Islet precursor cell (in vitro differentiated cells): ENCODE measurements around the gene PTPRN2.
A peak's percentile ranks its signal among the peaks of the same experiment; 100 is the strongest.

Experiments
- DNase-seq: peaks from one replicate; pipeline ENCODE4 v3.0.0-alpha.2; 2018

PTPRN2 gene

DNA sequence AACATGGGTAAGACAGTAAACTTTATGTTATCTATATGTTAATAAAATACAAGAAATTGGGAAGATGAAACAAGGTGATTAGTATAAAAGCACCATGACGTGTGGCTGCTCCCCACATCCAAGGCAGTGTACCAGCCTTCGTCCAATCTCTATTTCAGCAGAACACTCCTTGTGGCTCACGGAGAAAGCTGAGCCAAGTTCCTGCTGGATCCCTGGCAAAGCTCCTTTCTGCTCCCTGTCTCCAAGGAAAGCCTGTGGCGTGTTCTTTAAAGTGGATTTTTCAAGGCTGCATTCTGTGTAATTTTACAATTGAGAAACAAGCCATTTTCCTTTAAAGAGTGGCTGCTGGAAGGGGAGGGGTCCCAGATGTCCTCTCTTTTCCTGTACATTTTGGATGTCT, 467.3 kb downstream of the PTPRN2 start:
- DNase-seq = no peak

DNA sequence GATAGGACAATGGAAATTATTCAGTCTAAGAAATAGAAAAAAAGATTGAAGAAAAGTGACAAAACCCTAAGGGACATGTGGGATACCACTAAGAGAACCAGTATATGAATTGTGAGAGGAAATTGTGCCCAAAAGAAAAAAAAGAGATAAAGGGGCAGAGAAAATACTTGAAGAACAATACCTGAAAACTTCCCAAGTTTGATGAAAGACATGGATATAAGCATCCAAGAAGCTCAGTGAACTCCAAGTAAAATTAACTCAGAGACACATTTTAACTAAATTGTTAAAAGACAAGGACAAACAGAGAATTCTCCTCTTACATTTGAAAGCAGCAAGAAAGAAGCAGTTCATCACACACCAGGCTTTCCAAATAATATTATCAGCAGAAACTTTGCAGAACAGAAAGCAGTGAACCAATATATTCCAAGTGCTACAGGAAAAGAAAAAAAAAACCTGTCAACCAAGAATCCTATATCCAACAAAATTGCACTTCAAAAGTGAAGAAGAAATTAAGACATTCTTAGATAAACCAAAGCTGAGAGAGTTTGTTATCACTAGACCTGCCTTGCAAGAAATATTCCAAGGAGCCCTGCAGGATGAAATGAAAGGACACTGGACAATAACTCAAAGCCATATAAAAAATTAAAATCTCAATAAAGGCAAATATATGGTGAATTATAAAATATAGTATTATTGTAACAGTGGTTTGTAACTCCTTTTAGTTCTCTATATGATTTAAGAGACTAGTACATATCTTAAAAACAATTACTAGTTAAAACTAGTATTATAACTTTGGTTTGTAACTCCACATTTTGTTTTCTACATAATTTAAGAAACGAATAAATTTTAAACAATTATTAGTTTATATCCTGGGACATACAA, 470.0 kb downstream of the PTPRN2 start:
- no peak for DNase-seq

DNA sequence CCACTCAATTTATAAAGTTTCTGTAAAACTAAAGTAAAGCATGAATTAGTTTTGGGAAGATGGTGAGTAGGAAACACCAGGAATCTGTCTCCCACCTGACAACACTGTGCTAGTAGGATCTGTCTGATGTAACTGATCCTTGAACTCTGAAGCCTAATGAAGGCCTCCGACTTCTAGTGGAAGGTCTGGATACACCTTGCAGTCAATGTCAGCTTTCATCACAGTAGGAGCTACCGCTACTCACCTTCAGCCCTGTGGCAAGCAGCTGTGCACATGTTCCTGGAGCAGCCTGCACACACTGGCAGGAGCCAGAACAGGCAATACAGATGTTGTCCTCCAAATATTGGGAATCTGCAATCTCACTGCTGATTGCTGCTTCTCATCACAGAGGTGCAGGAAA, 471.4 kb downstream of the PTPRN2 start:
- DNase-seq = no peak

DNA sequence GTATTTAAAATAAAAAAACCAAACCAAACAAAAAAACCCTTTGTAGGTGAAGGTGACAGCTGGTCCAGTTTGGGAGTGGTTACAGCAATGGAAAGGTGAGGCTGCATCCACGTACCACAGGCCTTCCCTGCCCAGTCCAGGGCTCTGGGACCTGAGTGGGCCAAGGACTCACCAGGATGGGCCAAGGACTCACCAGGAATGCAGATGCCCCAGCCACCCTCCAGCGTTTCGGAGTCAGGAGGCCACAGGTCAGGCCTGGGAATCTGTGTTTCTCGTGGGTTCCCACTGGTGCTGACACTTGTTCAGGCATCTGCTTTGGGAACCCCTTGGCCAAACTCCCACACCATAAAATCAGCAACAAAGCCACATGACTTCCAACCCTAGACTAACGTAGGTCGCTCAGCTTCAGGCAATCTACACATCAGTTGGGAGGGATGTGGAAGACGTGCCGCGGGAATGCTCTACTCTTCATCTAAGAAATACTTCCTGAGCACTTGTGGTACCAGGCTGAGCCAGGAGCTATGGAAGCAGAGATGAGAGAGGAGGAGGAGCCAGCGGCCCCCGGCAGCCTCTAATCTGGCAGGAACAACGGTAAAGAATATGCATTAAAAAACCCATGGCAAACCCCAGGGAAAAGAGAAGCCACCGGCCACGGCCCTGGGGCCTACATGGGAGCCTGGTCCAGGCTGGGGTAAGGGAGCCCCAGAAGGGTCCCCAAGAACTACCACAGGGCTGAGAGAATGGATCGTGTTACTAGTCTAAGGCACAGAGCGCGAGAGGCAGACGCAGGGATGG, 473.4 kb downstream of the PTPRN2 start:
- DNase-seq = peak; percentile 29

DNA sequence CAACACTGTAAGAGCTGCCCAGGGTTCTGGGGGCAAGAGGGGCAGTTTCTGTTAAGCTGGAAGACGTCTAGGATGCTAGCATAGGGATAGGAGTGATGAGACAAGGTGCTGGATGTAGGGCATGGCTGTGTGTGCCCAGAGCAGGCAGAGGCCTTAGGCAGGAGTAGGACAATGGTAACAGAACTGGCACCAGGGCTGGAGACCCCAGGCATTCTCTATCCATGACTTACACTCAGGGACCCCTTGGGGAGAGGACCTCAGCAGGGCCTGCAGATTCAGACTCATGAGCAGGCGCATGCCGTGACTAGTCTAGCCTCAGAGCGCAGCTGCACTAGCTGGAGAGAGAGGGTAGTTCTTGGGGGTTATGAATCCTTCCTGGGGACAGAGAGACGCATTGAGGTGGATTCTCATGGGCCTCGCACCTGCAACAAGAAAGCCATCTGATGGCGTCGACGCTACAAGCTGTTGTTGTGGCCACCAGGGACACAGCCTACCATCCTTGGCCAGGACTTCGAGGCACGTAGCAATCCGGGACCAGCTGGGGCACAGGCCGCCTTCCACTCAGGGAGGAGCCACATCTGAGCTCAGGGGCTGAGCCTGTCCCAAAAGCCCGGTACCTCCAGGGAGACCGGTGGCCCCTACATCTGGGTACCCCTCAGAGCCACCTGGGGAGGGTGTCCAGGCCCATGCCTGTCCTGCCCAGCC, 474.1 kb downstream of the PTPRN2 start:
- peak; percentile 46 for DNase-seq

DNA sequence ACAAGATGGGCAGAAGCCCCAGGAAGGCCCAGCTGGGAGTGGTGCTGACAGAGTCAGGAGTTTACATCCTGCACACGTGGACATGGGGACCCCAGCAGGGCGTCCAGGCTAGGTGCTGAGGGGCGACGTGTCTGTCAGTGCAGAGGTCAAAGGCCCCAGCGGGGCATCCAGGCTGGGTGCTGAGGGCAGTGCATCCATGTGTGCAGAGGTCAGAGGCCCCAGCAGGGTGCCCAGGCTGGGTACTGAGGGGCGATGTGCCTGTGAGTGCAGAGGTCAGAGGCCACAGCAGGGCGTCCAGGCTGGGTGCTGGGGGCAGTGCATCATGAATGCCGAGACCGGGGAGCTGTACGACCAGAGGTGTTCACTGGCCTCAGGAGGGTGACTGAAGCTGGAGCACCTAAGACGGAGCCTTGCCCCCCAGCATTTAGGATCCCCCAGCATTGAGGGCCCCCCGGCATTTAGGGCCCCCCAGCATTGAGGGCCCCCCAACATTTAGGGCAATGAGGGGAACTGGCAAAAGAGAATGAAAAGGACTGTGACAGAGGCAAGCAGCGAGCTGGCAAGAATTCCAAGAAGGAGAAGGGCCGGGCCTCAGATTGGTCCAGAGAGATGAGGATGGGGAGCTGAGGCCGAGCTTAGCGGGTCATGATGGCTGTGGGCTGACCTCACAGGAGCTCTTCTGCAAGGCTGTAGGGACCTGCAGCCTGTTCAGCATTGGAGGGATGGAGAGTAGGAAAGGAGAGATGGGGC, 474.9 kb downstream of the PTPRN2 start:
- DNase-seq = peak; percentile 36

DNA sequence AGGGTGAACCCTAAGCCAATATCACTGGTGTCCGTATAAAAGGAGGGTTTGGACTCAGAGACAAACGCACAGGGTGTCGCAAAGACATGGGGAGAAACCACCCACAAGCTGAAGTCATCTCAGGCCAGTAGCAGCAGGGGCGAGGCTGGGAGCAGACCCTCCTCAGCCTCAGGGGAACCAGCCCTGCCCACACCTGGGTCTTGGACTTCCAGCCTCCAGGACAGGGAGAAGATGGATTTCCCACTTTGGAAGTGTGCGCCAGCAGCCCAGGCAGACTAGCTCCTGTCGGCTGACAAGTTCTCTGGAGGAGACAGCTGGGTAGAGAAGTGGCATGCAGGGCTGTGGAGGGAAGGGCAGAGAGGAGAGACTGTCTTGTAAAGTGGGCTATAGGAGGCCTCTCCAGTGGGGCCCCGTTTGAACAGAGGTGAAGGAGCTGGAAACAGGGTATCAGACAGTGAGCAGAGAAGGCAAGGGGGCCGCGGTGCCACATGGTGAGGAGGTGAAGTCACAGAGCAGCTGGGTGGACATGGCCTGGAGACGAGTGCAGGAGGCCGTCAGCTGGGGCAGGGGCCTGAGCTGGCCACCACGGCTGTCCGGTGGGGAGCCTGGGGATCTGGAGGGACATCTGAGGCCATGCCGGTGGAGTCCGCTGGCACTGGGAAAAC, 475.6 kb downstream of the PTPRN2 start:
- peak; percentile 34 for DNase-seq

DNA sequence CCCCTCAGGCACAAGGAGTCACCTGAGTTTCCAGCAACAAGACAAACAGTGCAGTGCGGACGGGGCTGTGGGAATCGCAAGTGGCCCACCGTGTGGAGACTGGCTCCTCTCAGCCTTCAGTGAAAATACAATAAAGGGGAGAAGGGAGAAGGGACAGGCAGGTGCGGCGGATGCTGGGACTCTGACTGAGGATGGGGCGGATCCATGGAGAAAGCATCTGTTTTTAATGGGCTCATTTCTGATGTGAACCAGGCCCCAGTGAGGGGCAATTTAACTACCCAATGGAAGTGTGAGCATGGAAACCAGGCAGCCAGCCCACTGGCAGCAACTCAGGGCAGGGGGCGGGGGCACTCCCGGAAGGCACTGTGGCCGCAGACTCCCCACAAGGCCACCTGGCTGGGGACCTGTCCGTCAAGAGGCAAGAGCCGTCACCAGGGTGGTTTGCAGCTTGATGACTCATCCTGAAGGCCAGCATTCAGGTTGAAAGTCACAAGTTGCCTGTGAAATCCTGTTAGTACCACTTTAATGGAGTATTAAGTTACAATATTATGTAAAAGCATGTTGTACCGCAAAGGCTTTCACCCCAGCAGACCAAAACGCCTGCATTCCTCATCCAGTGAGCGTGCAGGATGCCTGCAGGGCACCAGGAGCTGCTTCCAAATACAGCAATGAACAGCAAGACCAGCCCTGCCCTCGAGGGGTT, 476.4 kb downstream of the PTPRN2 start:
- DNase-seq = peak; percentile 64

DNA sequence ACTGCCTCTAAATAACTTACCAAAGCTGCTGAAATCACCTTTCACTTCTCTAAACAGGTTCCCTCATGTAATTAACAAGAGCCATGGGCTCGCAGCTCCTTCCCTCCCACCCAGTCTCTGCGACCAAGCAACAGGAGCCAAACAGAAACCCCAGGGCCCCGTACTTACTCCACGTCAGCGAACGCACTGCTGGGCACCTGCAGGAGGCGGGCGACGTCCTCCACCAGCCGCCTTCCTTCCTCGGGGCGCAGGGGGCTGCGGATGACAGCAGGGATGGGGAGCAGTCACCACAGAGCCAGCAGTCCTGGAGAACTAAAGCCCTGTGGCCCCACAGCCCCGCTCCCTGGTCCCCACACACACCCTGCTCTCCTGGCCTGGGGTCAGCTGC, 477.0 kb downstream of the PTPRN2 start:
- DNase-seq = no peak

DNA sequence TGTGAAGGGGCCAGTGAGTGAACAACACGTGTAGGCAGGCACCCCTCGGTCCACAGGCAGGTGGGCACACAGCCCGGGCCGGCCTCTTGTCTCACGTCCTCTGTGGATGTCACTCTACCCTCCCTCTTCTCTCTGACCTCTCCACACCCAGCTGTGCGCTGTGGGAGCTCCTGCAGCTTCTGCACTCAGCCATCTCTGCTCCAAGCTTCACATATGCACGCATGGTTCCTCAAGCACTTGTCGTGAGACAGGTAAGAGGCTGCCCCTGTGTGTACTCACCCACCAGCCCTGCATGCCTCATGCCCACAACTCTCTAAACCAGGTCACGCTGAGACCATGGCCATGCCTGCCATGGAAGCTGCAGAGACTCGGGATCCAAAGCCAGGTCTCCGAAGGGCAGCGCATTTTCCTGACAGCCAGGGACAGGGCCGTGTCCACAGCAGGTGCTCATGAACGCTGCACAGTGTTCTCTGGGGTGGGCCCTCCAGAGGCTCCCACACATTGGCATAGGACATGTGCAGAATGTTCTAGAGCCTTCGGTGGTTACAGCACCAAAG, 477.5 kb downstream of the PTPRN2 start:
- DNase-seq = no peak

DNA sequence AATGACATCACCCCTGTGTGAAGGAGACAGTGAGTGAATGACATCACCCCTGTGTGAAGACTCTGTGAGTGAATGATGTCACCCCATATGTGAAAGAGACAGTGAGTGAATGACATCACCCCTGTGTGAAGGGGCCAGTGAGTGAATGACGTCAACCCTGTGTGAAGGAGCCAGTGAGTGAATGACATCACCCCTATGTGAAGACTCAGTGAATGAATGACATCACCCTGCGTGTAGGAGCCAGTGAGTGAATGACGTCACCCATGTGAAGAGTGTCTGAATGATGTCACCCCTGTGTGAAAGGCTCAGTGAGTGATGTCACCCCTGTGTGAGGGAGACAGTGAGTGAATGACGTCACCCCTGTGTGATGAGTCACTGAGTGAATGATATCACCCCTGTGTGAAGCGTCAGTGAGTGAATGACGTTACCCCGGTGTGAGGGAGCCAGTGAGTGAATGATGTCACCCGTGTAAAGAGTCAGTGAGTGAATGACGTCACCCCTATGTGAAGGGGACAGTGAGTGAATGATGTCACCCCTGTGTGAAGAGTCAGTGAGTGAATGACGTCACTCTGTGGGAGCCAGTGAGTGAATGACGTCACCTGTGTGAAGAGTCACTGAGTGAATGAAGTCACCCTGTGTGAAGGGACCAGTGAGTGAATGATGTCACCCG, 478.1 kb downstream of the PTPRN2 start:
- DNase-seq = no peak

DNA sequence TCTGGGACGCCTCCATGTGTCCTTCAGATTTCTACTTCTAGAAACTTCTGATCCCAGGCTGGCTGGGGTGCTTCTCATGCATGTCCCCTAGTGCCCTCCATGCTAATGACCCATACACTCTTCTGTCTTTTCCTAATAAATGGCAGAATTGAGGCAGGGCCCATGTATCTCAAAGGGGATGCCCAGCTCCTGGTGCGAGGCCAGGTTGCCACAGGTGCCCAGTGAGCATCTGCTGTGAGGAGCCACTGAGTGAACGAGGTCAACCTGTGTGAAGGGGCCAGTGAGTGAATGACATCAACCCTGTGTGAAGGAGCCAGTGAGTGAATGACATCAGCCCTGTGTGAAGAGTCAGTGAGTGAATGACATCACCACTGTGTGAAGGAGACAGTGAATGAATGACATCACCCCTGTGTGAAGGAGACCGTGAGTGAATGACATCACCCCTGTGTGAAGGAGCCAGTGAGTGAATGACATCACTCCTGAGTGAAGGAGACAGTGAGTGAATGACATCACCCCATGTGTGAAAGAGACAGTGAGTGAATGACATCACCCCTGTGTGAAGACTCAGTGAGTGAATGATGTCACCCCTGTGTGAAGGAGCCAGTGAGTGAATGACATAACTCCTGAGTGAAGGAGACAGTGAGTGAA, 478.9 kb downstream of the PTPRN2 start:
- no peak for DNase-seq

DNA sequence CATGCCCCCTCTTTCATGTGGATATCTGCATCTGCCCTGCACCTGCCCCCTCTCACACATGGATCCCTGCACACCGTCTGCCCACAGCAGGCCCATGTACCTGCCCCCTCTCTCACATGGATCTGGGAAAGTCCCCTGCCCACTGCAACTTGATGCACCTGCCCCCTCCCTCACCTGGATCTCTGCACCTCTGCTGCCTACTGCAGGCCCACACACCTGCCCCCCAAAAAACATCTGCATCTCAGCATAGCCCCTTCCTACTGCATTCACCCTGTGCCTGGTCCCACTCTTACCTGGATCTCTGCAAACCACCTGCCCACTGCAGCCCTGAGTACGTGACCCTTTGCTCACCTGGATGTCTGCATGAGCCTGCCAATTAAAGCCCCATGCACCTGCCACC, 479.8 kb downstream of the PTPRN2 start:
- DNase-seq = no peak

DNA sequence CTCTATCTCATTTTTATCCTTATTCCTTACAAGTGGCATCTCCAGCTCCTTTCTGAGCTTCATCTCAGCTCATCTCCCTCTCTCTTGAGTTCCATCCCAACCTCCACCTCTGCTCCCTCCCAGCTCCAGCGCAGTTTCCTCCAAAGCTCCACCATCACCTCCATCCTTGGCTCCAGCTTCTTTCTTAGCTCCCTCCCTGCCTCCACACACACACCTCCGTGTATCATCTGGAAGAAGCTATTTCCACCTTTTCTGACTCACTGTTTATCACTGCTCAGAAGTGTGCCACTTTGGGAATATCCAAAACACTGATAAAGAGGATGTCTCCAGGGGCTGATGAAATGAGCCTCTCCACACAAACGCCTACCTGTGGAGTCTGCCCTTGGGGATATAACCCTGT, 481.4 kb downstream of the PTPRN2 start:
- peak; percentile 12 for DNase-seq

DNA sequence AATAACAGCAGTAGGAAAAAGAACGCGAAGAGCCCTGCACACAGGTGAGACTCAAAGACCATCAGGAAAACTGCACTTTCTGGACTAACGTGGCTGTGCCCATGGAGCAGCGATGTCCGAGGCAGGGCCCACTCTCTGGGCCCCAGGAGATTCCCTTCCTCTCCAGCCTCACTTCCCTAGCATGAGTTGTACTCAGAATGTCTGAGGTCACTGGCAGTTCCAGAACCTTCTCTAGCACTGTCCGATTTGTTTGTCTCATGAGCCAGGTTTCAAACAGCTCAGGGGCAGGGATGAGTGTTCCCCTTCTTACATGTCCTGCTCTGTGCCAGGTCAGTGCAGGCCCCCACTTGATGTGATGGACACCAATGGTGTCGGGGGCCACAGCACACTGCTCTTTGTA, 484.2 kb downstream of the PTPRN2 start:
- DNase-seq = peak; percentile 10

DNA sequence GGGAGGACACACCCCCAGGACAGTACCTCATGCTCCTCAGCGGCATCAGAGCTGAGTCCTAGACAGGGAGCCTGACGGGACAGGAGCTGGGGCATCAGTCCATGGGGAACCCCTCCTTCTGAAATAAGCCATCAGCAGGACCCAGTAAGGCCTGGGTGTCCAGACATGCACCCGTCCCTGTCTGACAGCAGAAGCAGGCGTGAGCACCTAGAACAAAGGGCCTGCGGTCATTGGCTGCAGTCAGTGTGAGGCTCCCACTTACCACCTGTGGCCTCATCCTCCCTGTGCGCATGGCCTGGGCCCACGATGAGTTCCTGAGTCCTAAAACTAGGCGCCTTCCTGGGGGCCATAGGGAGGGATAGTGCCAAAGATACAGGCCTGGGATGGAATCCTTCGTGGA, 484.7 kb downstream of the PTPRN2 start:
- peak; percentile 37 for DNase-seq

DNA sequence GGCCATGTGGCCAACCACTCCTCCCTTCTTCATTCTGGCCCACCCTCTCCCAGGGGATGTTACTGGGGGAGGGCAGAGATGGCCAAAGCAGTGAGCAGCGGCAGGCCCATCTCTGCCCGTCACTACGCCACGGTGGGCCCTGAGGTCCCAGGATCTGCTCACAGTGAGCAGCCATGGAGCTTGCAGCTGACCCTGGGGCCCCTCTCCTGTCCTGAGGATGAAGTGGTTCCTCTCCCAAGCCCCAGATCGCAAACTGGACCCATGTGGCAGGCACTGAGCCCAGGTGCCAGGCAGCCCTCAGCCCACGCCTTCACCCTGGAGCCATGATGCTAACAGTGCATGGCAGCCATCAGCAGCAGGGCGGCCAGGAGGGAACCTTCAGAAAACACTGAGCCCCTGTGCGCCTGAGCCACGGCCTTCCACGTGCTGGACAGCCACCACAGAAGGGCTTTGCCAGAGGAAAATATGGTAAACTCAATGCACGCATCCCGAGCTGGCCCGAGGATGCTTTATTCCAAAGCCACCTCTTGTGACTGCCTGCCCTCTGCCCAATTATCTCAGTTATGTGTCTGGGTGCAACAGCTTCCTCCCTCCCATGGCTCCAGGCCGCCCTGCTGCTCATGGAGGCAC, 485.7 kb downstream of the PTPRN2 start:
- peak; percentile 33 for DNase-seq

DNA sequence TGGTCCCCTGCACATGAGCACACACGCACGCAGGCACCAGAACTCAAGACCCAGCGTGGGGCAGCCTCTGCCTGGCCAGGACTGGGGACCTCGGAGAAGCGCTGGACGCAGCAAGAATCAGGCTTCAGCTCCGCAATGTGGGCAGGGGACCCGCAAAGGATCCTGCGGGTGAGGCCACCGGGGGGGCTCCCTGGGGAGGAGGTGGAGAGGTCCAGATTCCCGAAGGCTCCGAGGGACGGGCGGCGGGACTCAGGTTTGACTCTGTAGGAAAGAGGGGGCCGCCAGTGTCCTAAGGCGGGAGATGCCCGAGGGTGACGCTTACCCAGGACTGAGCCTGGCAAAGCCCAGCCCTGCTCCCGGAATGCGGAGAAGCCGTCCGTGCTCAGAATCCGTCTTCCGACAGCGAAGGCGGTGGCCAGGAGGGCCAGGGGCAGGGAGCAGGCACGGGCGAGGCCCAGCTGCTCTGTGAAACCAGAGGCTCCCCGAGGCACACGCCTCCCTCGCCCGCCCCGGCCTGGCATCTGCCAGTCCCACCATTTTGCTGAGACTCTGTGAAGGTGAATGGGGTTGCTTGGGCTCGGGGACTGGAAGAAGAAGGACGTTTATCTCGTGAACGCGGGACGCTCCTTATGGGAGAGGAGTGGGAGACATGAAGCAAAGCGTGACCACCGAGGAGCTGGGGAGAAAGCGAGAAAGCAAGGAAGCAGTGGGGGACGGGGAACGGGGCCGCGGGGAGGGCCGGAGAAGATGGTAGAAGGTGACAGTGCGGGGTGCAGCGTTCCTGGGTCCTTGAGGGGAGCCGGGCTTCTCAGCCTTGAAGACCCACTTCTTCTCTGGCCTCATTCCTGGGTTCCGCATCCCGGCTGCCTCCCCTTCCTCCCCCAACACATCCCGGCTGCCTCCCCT, 489.2 kb downstream of the PTPRN2 start:
- DNase-seq = no peak
